ENCODE data around the gene UGDH. TPM values are rescaled to one million over a fixed set of nuclear protein-coding genes. Genes with fewer than 3 reads are reported as not detected.

Gene UGDH
- total and polyA plus RNA-seq, 8 donors, result 14.6 to 161 (median 33.2) TPM

DNA sequence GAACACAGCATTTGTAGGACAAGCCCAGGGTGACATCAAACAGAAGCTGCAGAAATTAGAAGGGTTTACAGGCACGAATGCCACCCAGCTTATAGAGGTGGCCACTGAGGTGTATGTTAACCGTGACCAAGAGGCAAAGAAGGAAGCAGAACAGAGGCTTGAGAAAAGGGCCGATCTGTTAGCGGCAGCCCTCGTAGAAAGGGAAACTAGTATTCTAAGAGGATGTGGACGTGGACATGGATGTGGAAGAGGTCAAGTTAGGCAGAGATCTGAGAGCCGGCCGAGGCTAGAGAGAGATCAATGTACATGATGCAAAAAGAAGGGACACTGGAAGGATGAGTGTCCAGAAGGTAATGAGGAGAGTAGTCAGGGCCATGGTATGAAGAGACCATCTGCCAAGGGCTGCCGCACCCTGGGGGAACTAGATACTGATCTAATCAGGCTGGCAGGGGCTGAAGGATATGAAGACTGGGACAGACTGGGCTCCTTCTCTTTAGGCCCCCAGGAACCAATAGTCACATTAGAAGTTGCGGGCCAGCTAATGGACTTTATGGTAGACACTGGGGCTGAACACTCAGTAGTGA is 40.9 kb downstream of the UGDH start:
- no peaks in the 10 kb centered on the region for H3K4me1 ChIP-seq
- H3K9me3 ChIP-seq, result peaks cover 0 to 10% (median 0%) of the 10 kb centered on the region in 4 donors
- no peaks in the 10 kb centered on the region for H3K27me3 ChIP-seq
- WGBS, 5 donors, result 78 to 90% (median 84%) methylated on average over 10 of the region's 10 CpGs
- H3K27ac ChIP-seq, result no peak overlapping the region
- intact Hi-C loops (cut with DNase I; ENCODE audit: low total_unique reads), result no loop called here
- no peak for TF ChIP-seq CTCF (IDR thresholded peaks at IDR 0.05)
- no peak for TF ChIP-seq EP300 (IDR thresholded peaks at IDR 0.05)
- TF ChIP-seq POLR2A (IDR thresholded peaks at IDR 0.05), result no peak
- no peak for TF ChIP-seq POLR2AphosphoS5 (IDR thresholded peaks at IDR 0.05)
- no peak for DNase-seq
- H3K36me3 ChIP-seq, result no peaks in the 10 kb centered on the region
- H3K4me3 ChIP-seq, result no peak overlapping the region

DNA sequence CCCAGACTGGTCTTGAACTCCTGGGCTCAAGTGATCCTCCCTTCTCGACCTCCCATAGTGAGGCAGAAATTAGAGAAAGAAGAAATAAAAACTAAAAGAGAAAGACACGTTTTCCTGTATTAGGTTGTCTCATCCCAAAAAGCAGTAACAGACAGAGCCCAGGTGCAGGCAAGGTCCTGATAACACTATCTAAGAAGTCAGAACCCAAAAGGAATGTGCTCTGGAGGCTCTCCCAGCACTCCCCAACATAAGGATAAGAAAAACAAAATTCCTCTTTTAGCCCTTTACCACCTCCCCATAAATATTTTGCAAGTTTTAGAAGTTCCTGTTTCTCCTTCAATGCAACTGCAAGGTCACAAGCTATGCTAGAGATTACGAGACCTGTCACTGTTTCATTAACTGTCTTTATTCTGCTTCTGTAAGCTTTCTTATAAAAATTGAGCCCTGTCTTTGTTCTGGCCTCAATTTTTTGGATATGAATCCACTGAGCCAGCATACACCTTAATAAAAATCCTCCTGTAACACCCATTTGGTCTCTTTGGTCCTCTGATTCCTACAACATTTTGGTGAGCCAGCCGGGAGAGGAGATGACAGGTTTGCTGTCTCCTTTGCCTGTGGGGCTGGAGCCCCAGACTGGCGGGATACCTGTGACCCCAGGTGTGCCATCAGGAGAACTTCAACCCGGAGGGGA is 42.5 kb downstream of the UGDH start:
- 82 to 91% (median 88%) methylated on average over 6 of the region's 6 CpGs for WGBS, 5 donors
- H3K4me3 ChIP-seq, result no peak overlapping the region
- no peaks in the 10 kb centered on the region for H3K27me3 ChIP-seq
- no peak for DNase-seq
- no peak for TF ChIP-seq POLR2A (IDR thresholded peaks at IDR 0.05)
- TF ChIP-seq EP300 (IDR thresholded peaks at IDR 0.05), result no peak
- TF ChIP-seq CTCF (IDR thresholded peaks at IDR 0.05), result no peak
- TF ChIP-seq POLR2AphosphoS5 (IDR thresholded peaks at IDR 0.05), result no peak
- no peaks in the 10 kb centered on the region for H3K36me3 ChIP-seq
- no peak overlapping the region for H3K27ac ChIP-seq
- peaks cover 0 to 10% (median 0%) of the 10 kb centered on the region in 4 donors for H3K9me3 ChIP-seq
- no peaks in the 10 kb centered on the region for H3K4me1 ChIP-seq
- intact Hi-C loops (cut with DNase I; ENCODE audit: low total_unique reads), result no loop called here

GRCh38 chr4:39480902-39481695 is 46.1 kb downstream of the UGDH start:
- 80 to 89% (median 86%) methylated on average over 21 of the region's 21 CpGs for WGBS, 5 donors
- Histone ChIP-seq H3K27ac (no peak overlapping the region), H3K4me1 (no peaks in the 10 kb centered on the region), H3K9me3 (peaks cover 0 to 10% (median 0%) of the 10 kb centered on the region in 4 donors), H3K4me3 (peak overlapping the region in 1 of 4 donors; percentile 17), H3K36me3 (peaks cover 0 to 23% (median 18%) of the 10 kb centered on the region in 4 donors), H3K27me3 (no peaks in the 10 kb centered on the region)
- TF ChIP-seq POLR2AphosphoS5 (IDR thresholded peaks at IDR 0.05), result no peak
- no peak for TF ChIP-seq EP300 (IDR thresholded peaks at IDR 0.05)
- TF ChIP-seq POLR2A (IDR thresholded peaks at IDR 0.05), result no peak
- no peak for TF ChIP-seq CTCF (IDR thresholded peaks at IDR 0.05)
- intact Hi-C loops (cut with DNase I; ENCODE audit: low total_unique reads), result no loop called here
- no peak for DNase-seq

GRCh38 chr4:39480251-39480650 is 47.0 kb downstream of the UGDH start:
- no peak overlapping the region for H3K4me3 ChIP-seq
- DNase-seq, result no peak
- no peak overlapping the region for H3K27ac ChIP-seq
- no peak for TF ChIP-seq EP300 (IDR thresholded peaks at IDR 0.05)
- no peak for TF ChIP-seq CTCF (IDR thresholded peaks at IDR 0.05)
- TF ChIP-seq POLR2A (IDR thresholded peaks at IDR 0.05), result no peak
- intact Hi-C loops (cut with DNase I; ENCODE audit: low total_unique reads), result no loop called here
- peaks cover 0 to 31% (median 24%) of the 10 kb centered on the region in 4 donors for H3K36me3 ChIP-seq
- H3K27me3 ChIP-seq, result no peaks in the 10 kb centered on the region
- 95 to 99% (median 98%) methylated on average over 27 of the region's 27 CpGs for WGBS, 5 donors
- peaks cover 0 to 10% (median 0%) of the 10 kb centered on the region in 4 donors for H3K9me3 ChIP-seq
- no peaks in the 10 kb centered on the region for H3K4me1 ChIP-seq
